AG09309 (cell line): ENCODE data around the gene EML6.

Source experiments
- DNase-seq: peaks from one replicate; pipeline ENCODE4 v3.0.0-alpha.2; 2010; ENCODE audit warnings: low read depth
- H3K4me3 ChIP-seq: 2 replicates; pipeline ENCODE4 v1.5.1; 2011; ENCODE audit warnings: mild to moderate bottlenecking, low read depth, low read length, moderate library complexity; ENCODE audit not compliant: control insufficient read depth
- CTCF ChIP-seq: IDR thresholded peaks from 2 replicates; pipeline ENCODE4 v1.5.1; 2011; ENCODE audit warnings: mild to moderate bottlenecking, low read depth, low read length, inconsistent platforms; ENCODE audit not compliant: insufficient read depth, control insufficient read depth; ENCODE audit errors: missing control alignments

Gene EML6

GRCh38 chr2:54771166-54771885, 47.9 kb downstream of the EML6 start:
- no peak for DNase-seq
- TF ChIP-seq CTCF, result no peak
- no peak overlapping the region for H3K4me3 ChIP-seq

- no peak overlapping the region for H3K4me3 ChIP-seq
- DNase-seq, result peak; percentile 34
- no peak for TF ChIP-seq CTCF
These were observed 48.6 kb downstream of the EML6 start for GRCh38 chr2:54772110-54772509.

- no peak for DNase-seq
- no peak overlapping the region for H3K4me3 ChIP-seq
- no peak for TF ChIP-seq CTCF
These were observed 49.1 kb downstream of the EML6 start for GRCh38 chr2:54772531-54772930.

GRCh38 chr2:54773233-54773632, 49.8 kb downstream of the EML6 start:
- no peak for DNase-seq
- H3K4me3 ChIP-seq, result no peak overlapping the region
- TF ChIP-seq CTCF, result no peak

- no peak for DNase-seq
- no peak overlapping the region for H3K4me3 ChIP-seq
- TF ChIP-seq CTCF, result peak; percentile 24
These were observed 50.4 kb downstream of the EML6 start for GRCh38 chr2:54773838-54774237.

- H3K4me3 ChIP-seq, result no peak overlapping the region
- no peak for TF ChIP-seq CTCF
- DNase-seq, result no peak
These were observed 52.2 kb downstream of the EML6 start for GRCh38 chr2:54775710-54776109.

- DNase-seq, result no peak
- no peak for TF ChIP-seq CTCF
- H3K4me3 ChIP-seq, result no peak overlapping the region
These were observed 53.0 kb downstream of the EML6 start for GRCh38 chr2:54776494-54776893.
